ENCODE results near the gene SLC25A33. TPM values are rescaled to one million over a fixed set of nuclear protein-coding genes. Genes with fewer than 3 reads are reported as not detected.

The SLC25A33 gene
- polyA plus RNA-seq, 1 donor from 2014 or later: 19.1 TPM

DNA sequence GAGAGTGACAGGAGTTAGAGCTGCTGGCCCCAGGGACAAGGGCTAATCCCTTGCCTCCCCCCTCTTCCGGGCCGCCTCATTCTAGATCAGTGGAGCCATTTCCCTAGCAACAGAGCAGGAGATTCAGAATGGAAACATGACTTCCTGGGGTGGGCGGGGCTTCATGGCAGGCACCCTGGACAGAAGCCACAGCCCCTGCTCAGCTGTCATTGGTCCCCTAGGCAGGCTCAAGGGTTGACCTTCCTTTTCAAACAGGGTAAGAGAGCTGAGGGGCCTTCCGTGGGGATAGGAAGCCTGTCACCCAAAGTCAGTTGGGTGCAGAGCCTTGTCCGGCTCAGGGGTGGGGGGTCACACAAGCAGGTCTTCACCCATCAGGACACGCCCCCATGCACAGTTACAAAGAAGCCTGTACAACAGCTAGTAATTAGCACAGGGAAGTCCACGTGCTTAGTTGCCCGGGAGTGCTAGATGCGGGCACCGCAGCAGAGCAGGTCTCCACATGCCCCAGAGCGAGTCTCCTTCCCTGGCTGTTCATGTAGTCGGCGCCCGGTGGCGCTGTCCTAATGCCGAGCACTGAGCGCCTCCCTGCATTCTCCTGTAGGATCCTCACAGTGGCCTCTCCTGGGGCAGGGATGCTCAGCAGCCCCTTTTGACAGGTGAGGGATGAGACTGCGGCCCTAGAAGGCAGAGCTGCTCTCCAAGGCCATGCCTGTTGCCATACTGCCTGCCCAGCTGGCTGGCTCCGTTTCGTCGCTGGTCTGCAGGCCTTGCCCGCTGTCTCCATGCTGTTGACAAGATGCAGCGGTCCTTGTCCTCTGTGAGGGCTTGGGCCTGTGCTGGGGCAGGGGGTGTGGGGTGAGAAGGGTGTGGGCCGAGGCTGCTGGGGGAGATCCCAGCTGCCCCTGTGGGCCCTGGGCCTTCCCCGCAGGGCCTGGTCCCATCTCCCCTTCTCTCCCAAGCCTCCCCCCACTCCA is 54.5 kb downstream of the SLC25A33 start:
- peak overlapping the region; percentile 73 for H3K27ac ChIP-seq (ENCODE audit: low read length)
- H3K4me3 ChIP-seq (ENCODE audit: low read length): peak overlapping the region; percentile 53
- peaks cover 59% of the 10 kb centered on the region for H3K79me2 ChIP-seq (replicated peaks; ENCODE audit: insufficient read depth, low read length)
- no peaks in the 10 kb centered on the region for H4K20me1 ChIP-seq (ENCODE audit: insufficient read depth)
- H3K9me2 ChIP-seq (ENCODE audit: insufficient read depth, low read length): no peaks in the 10 kb centered on the region
- peak overlapping the region; percentile 46 for H3K9ac ChIP-seq (ENCODE audit: low read length)
- H3K27me3 ChIP-seq (ENCODE audit: insufficient read depth, low read depth, low read length): no peaks in the 10 kb centered on the region
- H3K9me3 ChIP-seq (ENCODE audit: low read length): no peaks in the 10 kb centered on the region
- H3F3A ChIP-seq (ENCODE audit: insufficient read depth, low read length, poor library complexity, severe bottlenecking): no peaks in the 10 kb centered on the region
- H3K36me3 ChIP-seq (ENCODE audit: insufficient read depth, low read length): no peaks in the 10 kb centered on the region
- no peak overlapping the region for H2AFZ ChIP-seq (ENCODE audit: low read depth, low read length)
- H3K4me2 ChIP-seq (ENCODE audit: low read length): peak overlapping the region; percentile 20
- TF ChIP-seq, protein P1, sequence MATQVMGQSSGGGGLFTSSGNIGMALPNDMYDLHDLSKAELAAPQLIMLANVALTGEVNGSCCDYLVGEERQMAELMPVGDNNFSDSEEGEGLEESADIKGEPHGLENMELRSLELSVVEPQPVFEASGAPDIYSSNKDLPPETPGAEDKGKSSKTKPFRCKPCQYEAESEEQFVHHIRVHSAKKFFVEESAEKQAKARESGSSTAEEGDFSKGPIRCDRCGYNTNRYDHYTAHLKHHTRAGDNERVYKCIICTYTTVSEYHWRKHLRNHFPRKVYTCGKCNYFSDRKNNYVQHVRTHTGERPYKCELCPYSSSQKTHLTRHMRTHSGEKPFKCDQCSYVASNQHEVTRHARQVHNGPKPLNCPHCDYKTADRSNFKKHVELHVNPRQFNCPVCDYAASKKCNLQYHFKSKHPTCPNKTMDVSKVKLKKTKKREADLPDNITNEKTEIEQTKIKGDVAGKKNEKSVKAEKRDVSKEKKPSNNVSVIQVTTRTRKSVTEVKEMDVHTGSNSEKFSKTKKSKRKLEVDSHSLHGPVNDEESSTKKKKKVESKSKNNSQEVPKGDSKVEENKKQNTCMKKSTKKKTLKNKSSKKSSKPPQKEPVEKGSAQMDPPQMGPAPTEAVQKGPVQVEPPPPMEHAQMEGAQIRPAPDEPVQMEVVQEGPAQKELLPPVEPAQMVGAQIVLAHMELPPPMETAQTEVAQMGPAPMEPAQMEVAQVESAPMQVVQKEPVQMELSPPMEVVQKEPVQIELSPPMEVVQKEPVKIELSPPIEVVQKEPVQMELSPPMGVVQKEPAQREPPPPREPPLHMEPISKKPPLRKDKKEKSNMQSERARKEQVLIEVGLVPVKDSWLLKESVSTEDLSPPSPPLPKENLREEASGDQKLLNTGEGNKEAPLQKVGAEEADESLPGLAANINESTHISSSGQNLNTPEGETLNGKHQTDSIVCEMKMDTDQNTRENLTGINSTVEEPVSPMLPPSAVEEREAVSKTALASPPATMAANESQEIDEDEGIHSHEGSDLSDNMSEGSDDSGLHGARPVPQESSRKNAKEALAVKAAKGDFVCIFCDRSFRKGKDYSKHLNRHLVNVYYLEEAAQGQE (IDR thresholded peaks at IDR 0.05; ENCODE audit: borderline replicate concordance): no peak
- no peak for TF ChIP-seq TAF1 (IDR thresholded peaks at IDR 0.05; ENCODE audit: low read depth)
- no peak for TF ChIP-seq RAD21 (conservative IDR thresholded peaks at IDR 0.05)
- TF ChIP-seq EZH2 (IDR thresholded peaks at IDR 0.05; ENCODE audit: borderline replicate concordance, insufficient read depth, low read length, poor library complexity, severe bottlenecking): no peak
- TF ChIP-seq POLR2AphosphoS5 (IDR thresholded peaks at IDR 0.05): peak; percentile 9
- TF ChIP-seq EP300 (conservative IDR thresholded peaks at IDR 0.05; ENCODE audit: poor library complexity, severe bottlenecking): no peak
- no peak for TF ChIP-seq SMC3 (conservative IDR thresholded peaks at IDR 0.05; ENCODE audit: poor library complexity)
- TF ChIP-seq MXI1 (conservative IDR thresholded peaks at IDR 0.05; ENCODE audit: poor library complexity, severe bottlenecking): peak; percentile 25
- TF ChIP-seq, protein P2, sequence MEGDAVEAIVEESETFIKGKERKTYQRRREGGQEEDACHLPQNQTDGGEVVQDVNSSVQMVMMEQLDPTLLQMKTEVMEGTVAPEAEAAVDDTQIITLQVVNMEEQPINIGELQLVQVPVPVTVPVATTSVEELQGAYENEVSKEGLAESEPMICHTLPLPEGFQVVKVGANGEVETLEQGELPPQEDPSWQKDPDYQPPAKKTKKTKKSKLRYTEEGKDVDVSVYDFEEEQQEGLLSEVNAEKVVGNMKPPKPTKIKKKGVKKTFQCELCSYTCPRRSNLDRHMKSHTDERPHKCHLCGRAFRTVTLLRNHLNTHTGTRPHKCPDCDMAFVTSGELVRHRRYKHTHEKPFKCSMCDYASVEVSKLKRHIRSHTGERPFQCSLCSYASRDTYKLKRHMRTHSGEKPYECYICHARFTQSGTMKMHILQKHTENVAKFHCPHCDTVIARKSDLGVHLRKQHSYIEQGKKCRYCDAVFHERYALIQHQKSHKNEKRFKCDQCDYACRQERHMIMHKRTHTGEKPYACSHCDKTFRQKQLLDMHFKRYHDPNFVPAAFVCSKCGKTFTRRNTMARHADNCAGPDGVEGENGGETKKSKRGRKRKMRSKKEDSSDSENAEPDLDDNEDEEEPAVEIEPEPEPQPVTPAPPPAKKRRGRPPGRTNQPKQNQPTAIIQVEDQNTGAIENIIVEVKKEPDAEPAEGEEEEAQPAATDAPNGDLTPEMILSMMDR (IDR thresholded peaks at IDR 0.05; ENCODE audit: poor library complexity, severe bottlenecking): peak; percentile 46

DNA sequence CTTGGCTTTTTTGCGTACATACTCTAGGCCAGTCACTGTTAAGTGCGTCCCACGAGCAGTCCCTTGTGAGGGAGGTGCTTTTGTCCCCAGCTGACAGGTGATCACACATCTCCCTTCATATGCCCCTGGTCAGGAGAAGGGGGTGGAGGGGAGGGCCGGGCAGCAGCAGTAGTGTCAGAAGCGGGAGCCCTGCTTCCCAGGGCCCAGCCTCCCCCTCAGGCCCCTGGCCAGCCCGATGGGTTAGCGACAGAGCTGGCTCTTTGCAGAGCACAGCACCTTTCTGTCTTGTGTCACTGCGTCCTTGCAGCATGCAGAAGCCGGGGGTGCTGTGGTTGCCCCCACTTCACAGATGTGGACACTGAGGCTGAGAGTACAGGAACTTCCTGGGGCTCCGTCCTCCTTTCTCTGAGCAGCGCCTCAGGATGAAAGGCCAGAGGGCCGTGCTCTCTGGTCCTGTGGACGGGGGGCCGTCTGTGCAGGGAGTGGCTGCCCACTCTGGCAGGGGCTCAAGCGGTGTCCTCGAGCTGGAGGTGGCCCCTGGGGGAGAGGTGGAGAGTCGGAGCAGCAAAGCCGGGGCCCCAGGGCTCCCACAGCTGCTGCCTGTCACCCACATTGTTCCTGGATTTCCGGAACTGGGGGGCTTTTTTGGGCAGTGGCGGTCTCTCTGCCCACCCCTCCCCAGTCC is 55.3 kb downstream of the SLC25A33 start:
- TF ChIP-seq, protein P2 (IDR thresholded peaks at IDR 0.05; ENCODE audit: poor library complexity, severe bottlenecking): no peak
- no peak for TF ChIP-seq RAD21 (conservative IDR thresholded peaks at IDR 0.05)
- TF ChIP-seq TAF1 (IDR thresholded peaks at IDR 0.05; ENCODE audit: low read depth): no peak
- TF ChIP-seq POLR2AphosphoS5 (IDR thresholded peaks at IDR 0.05): no peak
- TF ChIP-seq, protein P1 (IDR thresholded peaks at IDR 0.05; ENCODE audit: borderline replicate concordance): no peak
- TF ChIP-seq EP300 (conservative IDR thresholded peaks at IDR 0.05; ENCODE audit: poor library complexity, severe bottlenecking): no peak
- no peak for TF ChIP-seq MXI1 (conservative IDR thresholded peaks at IDR 0.05; ENCODE audit: poor library complexity, severe bottlenecking)
- TF ChIP-seq EZH2 (IDR thresholded peaks at IDR 0.05; ENCODE audit: borderline replicate concordance, insufficient read depth, low read length, poor library complexity, severe bottlenecking): no peak
- no peak for TF ChIP-seq SMC3 (conservative IDR thresholded peaks at IDR 0.05; ENCODE audit: poor library complexity)
- H2AFZ ChIP-seq (ENCODE audit: low read depth, low read length): no peak overlapping the region
- H3K4me2 ChIP-seq (ENCODE audit: low read length): no peak overlapping the region
- no peaks in the 10 kb centered on the region for H3K36me3 ChIP-seq (ENCODE audit: insufficient read depth, low read length)
- no peaks in the 10 kb centered on the region for H3K27me3 ChIP-seq (ENCODE audit: insufficient read depth, low read depth, low read length)
- no peak overlapping the region for H3K27ac ChIP-seq (ENCODE audit: low read length)
- no peak overlapping the region for H3K4me3 ChIP-seq (ENCODE audit: low read length)
- no peaks in the 10 kb centered on the region for H3F3A ChIP-seq (ENCODE audit: insufficient read depth, low read length, poor library complexity, severe bottlenecking)
- H3K9ac ChIP-seq (ENCODE audit: low read length): peak overlapping the region; percentile 46
- H3K79me2 ChIP-seq (replicated peaks; ENCODE audit: insufficient read depth, low read length): peaks cover 55% of the 10 kb centered on the region
- H3K9me2 ChIP-seq (ENCODE audit: insufficient read depth, low read length): no peaks in the 10 kb centered on the region
- H4K20me1 ChIP-seq (ENCODE audit: insufficient read depth): no peaks in the 10 kb centered on the region
- no peaks in the 10 kb centered on the region for H3K9me3 ChIP-seq (ENCODE audit: low read length)

All from neural cell (in vitro differentiated cells).